Caco-2 (cell line): Measurements from ENCODE around the gene XPO1. TPM values are rescaled to one million over a fixed set of nuclear protein-coding genes. Genes with fewer than 3 reads are reported as not detected.

Experiments used
- BruUV-seq: library from RNA; stranded (reverse); fragments of 400-500 nt; replicated peaks from 2 replicates; lab custom pipeline; 2021; lab: Mats Ljungman, UMichigan
- CTCF ChIA-PET: fragments of 300-600 bp; sonication (Branson Sonifier 250); formaldehyde crosslinking; loops from one replicate; lab custom pipeline; 2022; ENCODE audit warnings: antibody characterized with exemption; lab: Charles Lee
- POLR2A ChIA-PET: fragments of 300-600 bp; sonication (Branson Sonifier 250); formaldehyde crosslinking; loops from one replicate; lab custom pipeline; 2022; ENCODE audit warnings: antibody characterized with exemption; lab: Charles Lee
- DNase-seq, 2 experiments: peaks; one replicate each; pipeline versions ENCODE4 v3.0.0 to v3.0.0-alpha.2; 2020 to 2022
- H3K27me3 ChIP-seq: replicated peaks from 2 replicates; pipeline ENCODE4 v1.6.0; 2011; ENCODE audit warnings: low read length; ENCODE audit not compliant: control insufficient read depth, insufficient read depth
- H3K36me3 ChIP-seq: 2 replicates; pipeline ENCODE4 v1.5.1; 2011; ENCODE audit warnings: low read length; ENCODE audit not compliant: control insufficient read depth, insufficient read depth
- H3K4me1 ChIP-seq: fragments of 250-450 bp; sonication (Bioruptor Pico); 2 replicates; pipeline ENCODE4 v1.5.1; 2020; ENCODE audit warnings: mild to moderate bottlenecking
- H3K4me3 ChIP-seq: 2 replicates; pipeline ENCODE4 v1.5.1; 2011; ENCODE audit warnings: low read depth, mild to moderate bottlenecking, control low read depth, low read length
- H3K9me3 ChIP-seq: fragments of 250-450 bp; sonication (Bioruptor Pico); 2 replicates; pipeline ENCODE4 v1.5.1; 2020; ENCODE audit warnings: mild to moderate bottlenecking, moderate library complexity
- H3K27ac Mint-ChIP-seq: one replicate; pipeline ENCODE4 v1.8.0; 2022; ENCODE audit warnings: mixed read lengths; ENCODE audit not compliant: unreplicated experiment
- H3K27me3 Mint-ChIP-seq: one replicate; pipeline ENCODE4 v1.8.0; 2022; ENCODE audit warnings: mixed read lengths; ENCODE audit not compliant: insufficient read depth, unreplicated experiment
- H3K36me3 Mint-ChIP-seq: one replicate; pipeline ENCODE4 v1.8.0; 2022; ENCODE audit warnings: mild to moderate bottlenecking, mixed read lengths; ENCODE audit not compliant: insufficient read depth, unreplicated experiment
- H3K4me1 Mint-ChIP-seq: one replicate; pipeline ENCODE4 v1.8.0; 2022; ENCODE audit warnings: low read depth, mixed read lengths; ENCODE audit not compliant: unreplicated experiment
- H3K4me3 Mint-ChIP-seq: one replicate; pipeline ENCODE4 v1.8.0; 2022; ENCODE audit warnings: mild to moderate bottlenecking, moderate library complexity, mixed read lengths; ENCODE audit not compliant: unreplicated experiment
- H3K9me3 Mint-ChIP-seq: one replicate; pipeline ENCODE4 v1.8.0; 2022; ENCODE audit warnings: mixed read lengths; ENCODE audit not compliant: unreplicated experiment
- intact Hi-C: fragments of 100-400 bp; cut with micrococcal nuclease; formaldehyde crosslinking; loops from one replicate; pipeline ENCODE4 v1.10.0; 2022; ENCODE audit not compliant: unreplicated experiment
- total RNA-seq: library from RNA; stranded (reverse); gene quantifications from 2 replicates; pipeline ENCODE4 v1.2.3, GENCODE V29; 2022
- TF ChIP-seq, protein P1 (sequence below), 2 experiments: fragments of 200-600 bp in 1 of 2; IDR thresholded peaks; 1 replicate in 1 of 2; 2 replicates in 1 of 2; pipeline versions ENCODE4 v1.5.1 to v1.8.0; 2011 to 2022; ENCODE audit warnings: antibody characterized with exemption in 1 of 2, control low read depth in 1 of 2, inconsistent platforms in 1 of 2, low read depth in 1 of 2, low read length in 1 of 2, mild to moderate bottlenecking in 1 of 2, moderate library complexity in 1 of 2; ENCODE audit not compliant: insufficient read depth in 1 of 2, severe bottlenecking in 1 of 2, unreplicated experiment in 1 of 2

Gene XPO1
- total RNA-seq, 1 experiment from 2014 or later = 218 TPM

DNA sequence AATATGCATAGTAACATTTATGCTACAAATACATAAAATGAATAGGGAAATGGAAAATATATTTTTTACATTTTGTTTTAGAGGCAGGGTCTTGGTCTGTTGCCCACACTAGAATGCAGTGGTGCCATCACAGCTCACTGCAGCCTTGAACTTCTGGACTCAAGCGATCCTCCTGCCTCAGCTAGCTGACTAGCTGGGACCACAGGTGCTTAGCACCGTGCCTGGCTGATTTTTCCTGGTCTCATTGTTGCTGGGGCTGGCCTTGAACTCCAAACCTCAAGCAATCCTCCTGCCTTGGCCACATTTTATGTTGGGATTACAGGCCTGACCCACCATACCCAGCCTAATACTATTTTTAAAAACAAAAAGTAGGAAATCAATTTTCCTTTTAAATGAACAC, 33.2 kb downstream of the XPO1 start:
- BruUV-seq = no TSS peak
- POLR2A ChIA-PET = no interaction called here
- TF ChIP-seq, protein P1, sequence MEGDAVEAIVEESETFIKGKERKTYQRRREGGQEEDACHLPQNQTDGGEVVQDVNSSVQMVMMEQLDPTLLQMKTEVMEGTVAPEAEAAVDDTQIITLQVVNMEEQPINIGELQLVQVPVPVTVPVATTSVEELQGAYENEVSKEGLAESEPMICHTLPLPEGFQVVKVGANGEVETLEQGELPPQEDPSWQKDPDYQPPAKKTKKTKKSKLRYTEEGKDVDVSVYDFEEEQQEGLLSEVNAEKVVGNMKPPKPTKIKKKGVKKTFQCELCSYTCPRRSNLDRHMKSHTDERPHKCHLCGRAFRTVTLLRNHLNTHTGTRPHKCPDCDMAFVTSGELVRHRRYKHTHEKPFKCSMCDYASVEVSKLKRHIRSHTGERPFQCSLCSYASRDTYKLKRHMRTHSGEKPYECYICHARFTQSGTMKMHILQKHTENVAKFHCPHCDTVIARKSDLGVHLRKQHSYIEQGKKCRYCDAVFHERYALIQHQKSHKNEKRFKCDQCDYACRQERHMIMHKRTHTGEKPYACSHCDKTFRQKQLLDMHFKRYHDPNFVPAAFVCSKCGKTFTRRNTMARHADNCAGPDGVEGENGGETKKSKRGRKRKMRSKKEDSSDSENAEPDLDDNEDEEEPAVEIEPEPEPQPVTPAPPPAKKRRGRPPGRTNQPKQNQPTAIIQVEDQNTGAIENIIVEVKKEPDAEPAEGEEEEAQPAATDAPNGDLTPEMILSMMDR (IDR thresholded peaks at IDR 0.05; ENCODE audit: insufficient read depth in 1 of 2, low read depth in 1 of 2, low read length in 1 of 2, severe bottlenecking in 1 of 2, unreplicated experiment in 1 of 2) = no peak
- no peaks in the 10 kb centered on the region for H3K4me1 ChIP-seq
- H3K27me3 ChIP-seq = no peaks in the 10 kb centered on the region
- H3K27me3 Mint-ChIP-seq = no peaks in the 10 kb centered on the region
- peaks cover 91% of the 10 kb centered on the region for H3K36me3 Mint-ChIP-seq
- no peak overlapping the region for H3K27ac Mint-ChIP-seq
- intact Hi-C loops = no loop called here
- H3K4me1 Mint-ChIP-seq = no peaks in the 10 kb centered on the region
- H3K4me3 ChIP-seq = no peak overlapping the region
- H3K9me3 Mint-ChIP-seq = no peaks in the 10 kb centered on the region
- DNase-seq = no peak
- H3K9me3 ChIP-seq = no peaks in the 10 kb centered on the region
- peaks cover 3% of the 10 kb centered on the region for H3K36me3 ChIP-seq
- CTCF ChIA-PET = no interaction called here
- no peak overlapping the region for H3K4me3 Mint-ChIP-seq

DNA sequence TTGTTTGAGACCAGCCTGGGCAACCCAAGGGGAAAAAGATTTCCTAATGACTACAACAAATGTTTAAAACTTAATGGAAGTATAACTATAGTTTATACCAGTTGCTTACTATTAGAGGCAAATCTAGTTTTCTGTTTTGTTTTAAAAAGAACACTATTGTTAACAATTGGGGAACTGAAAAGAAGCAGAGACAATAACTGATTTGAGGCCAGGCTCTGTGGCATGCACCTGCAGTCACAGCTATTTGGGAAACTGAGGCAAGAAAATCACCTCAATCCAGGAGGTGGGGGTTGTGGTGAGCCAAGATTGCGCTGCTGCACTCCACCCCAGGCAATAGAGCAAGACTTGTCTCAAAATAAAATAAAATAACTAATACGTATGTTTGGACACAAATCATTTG, 39.1 kb downstream of the XPO1 start:
- Mint-ChIP-seq H3K9me3 (no peaks in the 10 kb centered on the region), H3K27me3 (no peaks in the 10 kb centered on the region), H3K4me3 (no peak overlapping the region), H3K4me1 (no peaks in the 10 kb centered on the region), H3K36me3 (peaks cover 97% of the 10 kb centered on the region), H3K27ac (no peak overlapping the region)
- POLR2A ChIA-PET = no interaction called here
- no TSS peak for BruUV-seq
- TF ChIP-seq, protein P1 (IDR thresholded peaks at IDR 0.05; ENCODE audit: insufficient read depth in 1 of 2, low read depth in 1 of 2, low read length in 1 of 2, severe bottlenecking in 1 of 2, unreplicated experiment in 1 of 2) = no peak
- H3K4me3 ChIP-seq = no peak overlapping the region
- H3K27me3 ChIP-seq = no peaks in the 10 kb centered on the region
- CTCF ChIA-PET = no interaction called here
- H3K36me3 ChIP-seq = no peaks in the 10 kb centered on the region; the same call in none of the 2 replicates
- no peaks in the 10 kb centered on the region for H3K4me1 ChIP-seq
- H3K9me3 ChIP-seq = no peaks in the 10 kb centered on the region
- intact Hi-C loops = no loop called here
- DNase-seq = no peak

DNA sequence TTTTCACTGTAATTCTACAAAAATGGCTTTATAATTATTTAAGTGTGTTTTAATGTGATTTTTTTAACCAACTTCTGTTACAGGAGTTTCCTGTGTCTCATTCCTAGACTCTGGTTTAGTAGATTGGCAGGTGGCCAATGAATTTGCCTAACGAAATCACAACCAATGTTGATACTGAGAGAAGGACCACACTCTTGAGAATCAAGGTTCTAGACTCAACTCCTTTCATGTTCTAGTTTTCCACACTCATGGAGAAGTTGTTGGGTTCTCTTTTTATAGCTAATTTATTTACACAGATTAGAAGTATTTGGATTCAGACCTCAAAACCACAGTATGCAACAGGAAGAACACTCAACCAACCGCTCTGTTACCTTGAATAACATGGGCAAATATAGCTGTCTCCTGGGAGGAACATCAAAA, 44.6 kb downstream of the XPO1 start:
- Histone ChIP-seq H3K4me1 (no peaks in the 10 kb centered on the region), H3K4me3 (no peak overlapping the region), H3K9me3 (no peaks in the 10 kb centered on the region), H3K36me3 (peaks cover 2% of the 10 kb centered on the region), H3K27me3 (no peaks in the 10 kb centered on the region)
- no peaks in the 10 kb centered on the region for H3K9me3 Mint-ChIP-seq
- DNase-seq = no peak
- BruUV-seq = no TSS peak
- TF ChIP-seq, protein P1 (IDR thresholded peaks at IDR 0.05; ENCODE audit: insufficient read depth in 1 of 2, low read depth in 1 of 2, low read length in 1 of 2, severe bottlenecking in 1 of 2, unreplicated experiment in 1 of 2) = no peak
- H3K4me3 Mint-ChIP-seq = no peak overlapping the region
- intact Hi-C loops = no loop called here
- ChIA-PET CTCF (no interaction called here), POLR2A (no interaction called here)
- no peaks in the 10 kb centered on the region for H3K27me3 Mint-ChIP-seq
- no peaks in the 10 kb centered on the region for H3K4me1 Mint-ChIP-seq
- H3K36me3 Mint-ChIP-seq = peaks cover 98% of the 10 kb centered on the region
- no peak overlapping the region for H3K27ac Mint-ChIP-seq
